ENCODE results near the gene B3GNT5.

B3GNT5 gene

DNA sequence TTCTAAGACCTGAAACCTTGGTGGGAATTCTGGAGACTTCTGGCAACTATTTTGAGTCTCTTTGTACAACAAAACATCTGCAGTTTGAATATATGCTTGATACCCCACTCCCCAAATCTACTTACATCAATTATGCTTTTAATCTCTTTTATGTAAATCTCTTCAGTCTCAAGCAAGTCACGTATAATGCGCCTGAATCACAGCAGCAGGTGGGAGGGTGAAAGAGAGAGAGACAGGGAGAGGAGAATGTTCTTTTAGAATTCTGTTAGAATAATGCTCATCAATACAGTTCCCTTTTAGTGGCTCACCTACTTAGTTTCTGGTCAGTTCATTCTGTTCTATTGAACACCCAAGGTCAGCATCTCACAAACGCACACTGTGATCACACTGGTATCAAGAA lies 22.2 kb upstream of the B3GNT5 start:
- no peak for DNase-seq

DNA sequence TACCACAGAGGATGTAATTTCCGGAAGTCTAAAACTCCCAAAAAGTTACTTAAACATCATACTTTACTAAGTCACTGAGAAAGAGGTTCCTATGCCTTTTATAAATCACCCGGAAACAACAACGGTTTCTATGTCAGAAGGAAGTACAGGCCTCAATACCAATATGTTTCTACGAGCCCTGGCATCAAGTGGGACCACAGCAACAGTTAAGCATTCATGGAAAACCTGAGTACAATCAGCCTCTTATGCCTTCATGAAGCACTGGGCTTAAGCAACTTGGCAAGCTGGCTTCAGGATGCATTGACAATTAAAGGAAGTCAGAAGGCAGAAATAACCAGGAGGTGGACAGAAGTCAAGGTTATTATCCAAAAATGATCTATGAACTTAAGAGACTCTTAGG lies 19.1 kb upstream of the B3GNT5 start:
- no peak for DNase-seq

- no peak for DNase-seq
These were observed 14.0 kb upstream of the B3GNT5 start for GRCh38 chr3:183239046-183239445.

GRCh38 chr3:183242431-183242830 lies 10.6 kb upstream of the B3GNT5 start:
- no peak for DNase-seq

GRCh38 chr3:183244219-183244618 lies 8.8 kb upstream of the B3GNT5 start:
- peak; percentile 64 for DNase-seq

DNA sequence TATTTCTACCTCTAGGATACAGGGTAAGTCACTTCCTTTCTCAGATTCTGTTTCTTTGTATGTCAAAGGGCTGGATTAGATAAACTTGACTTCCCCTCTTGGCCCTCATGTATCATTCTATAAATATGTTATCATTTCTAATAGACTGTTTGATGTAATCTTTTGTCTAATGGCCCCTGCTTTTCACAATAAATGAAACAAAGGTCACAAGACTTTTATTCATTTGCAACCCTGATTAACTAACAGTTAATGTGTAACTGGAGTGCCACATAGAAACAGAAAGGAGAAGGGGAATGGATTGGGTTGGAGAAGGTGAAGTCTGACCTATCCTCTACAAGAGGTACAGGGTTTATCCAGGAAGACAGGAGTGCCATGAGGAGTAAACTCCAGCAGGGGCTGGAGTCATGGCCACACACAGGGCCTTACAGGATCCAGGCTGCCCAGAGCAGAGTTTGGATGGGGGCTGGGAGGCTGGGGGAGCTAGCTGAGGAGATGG lies 8.0 kb upstream of the B3GNT5 start:
- DNase-seq = no peak

DNA sequence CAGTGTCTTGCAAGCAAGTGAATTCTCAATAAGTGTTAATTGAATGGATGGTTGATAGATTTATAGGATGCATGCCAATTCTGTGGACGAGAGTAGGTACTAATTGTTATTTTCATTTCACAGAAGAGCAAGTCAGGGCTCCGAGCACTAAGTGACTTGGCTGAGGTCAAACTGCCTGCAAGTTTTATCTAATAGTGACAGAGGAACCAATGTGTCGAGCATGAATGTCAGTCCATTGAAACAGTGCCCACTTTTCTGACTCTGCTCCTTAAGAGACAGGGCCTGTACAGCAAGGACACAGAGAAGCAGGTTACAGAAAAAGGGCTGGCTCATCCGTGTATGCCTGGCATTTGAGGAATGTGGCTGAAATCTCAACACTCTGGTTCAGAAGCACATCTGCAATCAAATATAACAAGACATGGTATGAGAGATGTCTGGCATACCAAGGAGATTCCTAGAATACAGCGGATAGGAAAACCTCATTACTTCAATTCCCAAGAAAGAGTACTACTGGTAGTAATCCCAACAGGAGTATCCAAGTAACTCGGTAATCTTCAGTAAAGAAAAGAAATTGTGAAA lies 6.0 kb upstream of the B3GNT5 start:
- DNase-seq = peak; percentile 54

DNA sequence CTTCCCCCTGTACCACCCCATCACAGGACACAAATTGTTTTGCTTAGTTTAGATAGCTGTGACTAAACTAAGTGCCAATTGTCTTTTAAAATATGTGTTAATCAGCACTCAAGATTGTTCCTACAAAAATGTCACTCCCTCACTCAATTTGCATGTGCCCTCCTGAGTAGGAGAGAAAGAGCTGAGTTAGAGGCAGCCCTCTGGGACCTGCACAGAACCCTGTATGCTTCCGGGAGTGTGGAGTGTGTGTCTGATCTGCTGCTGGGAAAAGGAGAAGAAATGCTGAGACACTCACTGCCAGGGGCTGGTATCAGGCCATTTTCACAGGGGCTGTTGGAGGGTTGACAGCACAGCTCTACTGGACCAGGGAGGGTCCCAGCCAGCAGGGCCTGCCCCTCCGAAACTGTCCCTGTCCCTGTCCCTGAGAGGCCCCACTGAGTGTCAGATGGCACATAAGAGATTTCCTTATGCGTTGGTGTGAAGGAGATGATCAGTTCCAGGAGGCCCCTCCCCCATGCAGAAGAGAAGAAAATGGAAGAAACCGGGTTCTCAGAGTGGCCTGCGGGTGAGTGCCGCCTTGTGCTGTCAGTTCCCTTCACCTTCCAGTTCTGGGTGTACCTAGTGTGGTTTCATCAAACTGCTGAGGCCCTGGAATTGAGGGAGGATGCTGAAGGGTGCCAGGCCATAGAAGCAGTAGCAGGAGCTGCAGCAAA lies 3.9 kb upstream of the B3GNT5 start:
- DNase-seq = no peak

DNA sequence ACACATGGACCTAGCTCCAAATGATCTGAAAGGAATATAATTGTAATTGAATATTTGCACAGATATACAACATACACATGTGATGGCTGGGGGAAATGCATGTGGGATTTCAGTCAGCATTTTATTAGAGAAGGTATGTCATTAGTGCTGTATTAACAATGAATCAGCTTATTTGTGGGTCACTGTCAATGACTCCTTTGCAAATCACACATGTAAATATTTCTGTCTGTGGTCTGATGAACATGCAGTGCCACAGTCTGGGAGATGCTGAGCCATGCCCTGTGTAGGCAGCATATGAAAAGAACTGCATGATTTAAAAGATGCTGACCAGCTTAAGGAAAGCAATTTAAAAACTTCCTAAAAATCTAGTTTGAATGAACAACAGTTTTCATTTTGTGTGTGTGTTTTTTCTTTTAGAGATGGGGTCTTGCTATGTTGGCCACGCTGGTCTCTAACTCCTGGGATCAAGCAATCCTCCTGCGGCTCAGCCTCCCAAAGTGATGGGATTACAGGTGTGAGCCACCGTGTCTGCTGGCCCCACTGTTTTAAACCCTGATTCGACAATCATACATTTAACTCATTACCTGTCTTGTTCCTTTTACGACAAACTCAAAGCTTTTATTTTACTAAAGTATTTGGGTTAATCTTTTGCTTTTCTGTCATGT lies 803 bp upstream of the B3GNT5 start:
- DNase-seq = no peak

- peak; percentile 61 for DNase-seq
These were observed 754 bp downstream of the B3GNT5 start for GRCh38 chr3:183253528-183254486.

DNA sequence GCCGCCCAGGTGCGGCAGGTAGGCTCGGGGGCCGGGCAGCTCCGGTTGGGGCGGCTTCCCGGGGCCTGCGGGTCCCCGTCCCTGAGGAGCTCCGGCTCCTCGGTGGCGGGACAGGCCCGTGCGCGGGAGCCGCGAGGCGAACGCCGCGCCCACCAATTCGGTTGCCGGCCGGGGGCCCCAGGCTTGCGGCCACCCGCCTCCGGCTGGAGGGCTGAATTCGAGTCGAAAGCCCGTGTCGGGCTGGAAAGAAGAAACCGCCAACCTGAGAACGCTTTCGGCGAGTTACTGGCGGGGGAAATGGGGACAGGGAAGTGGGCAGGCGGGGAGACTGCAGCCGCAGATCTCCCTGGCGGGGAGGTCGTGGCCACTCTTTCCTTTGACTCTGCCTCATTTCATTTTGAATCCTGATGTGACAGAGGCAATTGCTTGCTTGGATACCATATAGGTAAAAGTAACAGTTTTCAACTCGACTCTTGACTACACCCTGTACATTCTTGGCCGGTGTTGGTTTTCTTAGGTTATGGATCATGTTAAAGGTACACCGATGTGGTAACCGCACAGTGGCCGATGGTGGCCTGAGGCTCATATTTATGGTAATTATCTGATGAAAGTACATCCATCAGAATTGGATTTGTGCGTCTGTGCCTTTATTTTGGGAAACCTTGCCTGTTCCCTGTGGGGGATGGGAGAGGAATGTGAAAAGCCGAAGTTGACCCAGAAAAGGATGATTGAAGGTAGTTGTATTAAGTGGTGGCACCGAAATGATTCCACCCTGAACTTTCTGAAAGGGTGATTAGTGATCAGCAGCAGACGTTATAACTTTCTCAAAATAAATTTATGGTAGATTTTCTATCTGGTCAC lies 1.7 kb downstream of the B3GNT5 start:
- DNase-seq = peak; percentile 58

- peak; percentile 49 for DNase-seq
These were observed 2.3 kb downstream of the B3GNT5 start for GRCh38 chr3:183255348-183255730.

DNA sequence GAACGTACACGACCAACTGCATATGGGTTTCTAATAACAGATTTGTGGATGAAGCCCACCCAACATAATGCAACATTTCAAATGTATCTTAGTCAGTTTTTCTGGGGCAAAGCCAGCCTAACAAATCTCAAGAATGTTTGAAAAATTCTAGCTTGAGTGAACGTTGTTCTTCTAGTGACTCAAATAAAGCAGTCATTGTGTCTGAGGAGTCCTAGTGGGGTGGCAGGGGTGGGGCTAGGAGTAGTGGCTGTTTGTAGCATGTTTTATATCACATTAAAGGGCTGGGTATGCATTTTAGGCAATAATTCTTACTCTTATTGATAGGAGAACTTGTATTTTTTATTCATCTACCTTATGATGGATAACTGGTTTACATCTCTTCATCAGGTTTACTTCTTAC lies 6.0 kb downstream of the B3GNT5 start:
- DNase-seq = no peak

- no peak for DNase-seq
These were observed 6.6 kb downstream of the B3GNT5 start for GRCh38 chr3:183259621-183260020.

- peak; percentile 73 for DNase-seq
These were observed 7.3 kb downstream of the B3GNT5 start for GRCh38 chr3:183260167-183260904.

GRCh38 chr3:183261151-183261724 lies 8.2 kb downstream of the B3GNT5 start:
- DNase-seq = no peak

DNA sequence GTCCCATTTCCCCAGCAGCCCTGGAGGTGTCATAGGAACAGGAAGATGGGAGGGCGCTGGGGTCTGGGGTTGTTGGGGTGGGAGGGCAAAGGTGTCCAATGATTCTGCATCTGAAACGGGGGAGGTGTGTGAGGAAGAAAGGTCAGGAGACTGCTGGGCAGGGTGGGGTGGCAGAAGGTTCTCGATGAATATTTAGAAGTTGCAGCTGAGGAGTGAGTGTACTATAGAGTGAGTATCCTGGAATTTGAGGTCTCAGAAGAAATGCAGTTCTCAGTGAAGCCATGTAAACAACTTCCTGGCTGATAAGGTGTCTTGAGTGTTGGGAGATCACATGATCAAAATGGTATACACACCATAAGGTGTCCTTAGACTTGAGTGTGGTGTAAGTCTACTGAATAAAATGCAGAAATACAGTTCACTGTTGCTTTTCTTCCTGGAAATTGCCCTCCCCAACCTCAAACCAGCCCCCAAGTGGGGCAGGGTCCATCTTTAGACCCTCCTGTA lies 9.9 kb downstream of the B3GNT5 start:
- no peak for DNase-seq

DNA sequence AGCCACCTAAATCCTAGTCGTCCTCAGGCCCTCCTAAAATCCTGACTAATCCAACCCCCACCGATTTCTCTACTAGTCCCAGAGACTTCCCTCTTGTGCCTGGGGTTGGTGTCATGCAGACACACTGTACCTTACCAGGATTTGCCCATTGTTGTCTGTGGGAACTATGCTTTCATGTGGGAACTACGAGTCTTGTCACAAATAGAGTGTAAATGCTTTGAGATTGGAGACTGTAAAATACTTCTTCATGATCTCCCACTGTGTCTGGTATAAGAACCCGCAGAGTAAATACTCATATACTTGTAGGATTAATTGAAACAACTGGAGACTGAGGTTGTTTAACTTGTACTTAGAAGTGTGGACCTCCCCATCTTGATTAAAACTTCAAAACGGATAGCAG lies 11.2 kb downstream of the B3GNT5 start:
- DNase-seq = no peak

DNA sequence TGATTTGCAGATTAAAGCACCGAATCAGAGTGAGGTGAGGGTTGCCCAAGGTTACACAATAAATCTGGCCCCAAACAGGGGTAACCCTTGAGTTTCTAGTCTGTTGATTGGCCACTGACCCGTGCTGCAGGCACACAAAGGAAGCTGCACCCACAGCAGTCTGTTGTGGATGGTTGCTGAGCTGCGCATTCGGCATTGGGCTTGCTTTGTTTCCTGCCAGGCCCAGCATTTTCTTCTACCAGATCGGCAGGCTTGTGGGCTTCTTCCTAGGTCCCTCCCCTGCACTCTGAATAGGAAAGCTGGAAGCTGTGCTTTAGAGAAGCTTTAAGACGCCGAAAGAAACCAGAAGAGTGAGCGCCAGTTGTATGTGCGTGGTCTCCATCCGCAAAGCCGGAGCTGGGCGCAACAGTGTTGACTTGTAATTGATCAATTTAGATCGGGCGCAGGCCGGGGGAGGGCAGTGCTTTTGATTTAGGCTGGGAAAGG lies 12.1 kb downstream of the B3GNT5 start:
- peak; percentile 34 for DNase-seq

GRCh38 chr3:183265834-183266417 lies 12.9 kb downstream of the B3GNT5 start:
- no peak for DNase-seq

All from hematopoietic multipotent progenitor cell treated with erythropoietin and hydrocortisone succinate and interleukin-3 and kit ligand, for 6 days (in vitro differentiated cells).